Measurements from ENCODE around the gene C7orf33.

C7orf33 gene

DNA sequence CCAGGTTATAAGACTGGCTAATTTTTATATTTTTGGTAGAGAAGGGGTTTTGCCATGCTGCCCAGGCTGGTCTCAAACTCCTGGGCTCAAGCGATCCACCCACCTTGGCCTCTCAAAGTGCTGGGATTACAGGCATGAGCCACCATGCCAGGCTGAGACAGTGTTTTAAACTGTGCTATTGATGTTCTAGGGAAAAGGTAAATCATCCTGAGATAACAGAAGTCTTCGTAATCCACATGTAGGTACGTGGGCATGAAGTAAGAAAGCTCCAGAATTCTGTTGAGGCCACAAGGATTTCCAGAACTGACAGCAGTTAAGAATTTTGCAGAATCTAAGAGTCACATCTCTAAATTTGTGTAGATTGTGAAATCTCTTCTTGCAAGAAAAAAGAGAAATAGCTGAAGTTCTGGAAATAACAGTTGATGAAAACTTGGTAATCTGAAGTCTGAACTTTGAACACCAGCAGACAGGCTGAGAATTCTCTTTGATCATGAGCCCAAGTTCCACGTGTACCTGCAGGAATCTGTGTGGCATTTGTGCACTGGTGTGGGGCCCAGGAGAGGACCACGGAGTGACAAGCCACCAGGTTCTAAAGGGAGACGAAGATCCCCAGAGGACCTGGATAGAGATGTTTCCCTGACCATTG, 24.6 kb downstream of the C7orf33 start:
- DNase-seq (ENCODE audit: extremely low read depth, low read depth), result no peak
- TF ChIP-seq, protein P1, sequence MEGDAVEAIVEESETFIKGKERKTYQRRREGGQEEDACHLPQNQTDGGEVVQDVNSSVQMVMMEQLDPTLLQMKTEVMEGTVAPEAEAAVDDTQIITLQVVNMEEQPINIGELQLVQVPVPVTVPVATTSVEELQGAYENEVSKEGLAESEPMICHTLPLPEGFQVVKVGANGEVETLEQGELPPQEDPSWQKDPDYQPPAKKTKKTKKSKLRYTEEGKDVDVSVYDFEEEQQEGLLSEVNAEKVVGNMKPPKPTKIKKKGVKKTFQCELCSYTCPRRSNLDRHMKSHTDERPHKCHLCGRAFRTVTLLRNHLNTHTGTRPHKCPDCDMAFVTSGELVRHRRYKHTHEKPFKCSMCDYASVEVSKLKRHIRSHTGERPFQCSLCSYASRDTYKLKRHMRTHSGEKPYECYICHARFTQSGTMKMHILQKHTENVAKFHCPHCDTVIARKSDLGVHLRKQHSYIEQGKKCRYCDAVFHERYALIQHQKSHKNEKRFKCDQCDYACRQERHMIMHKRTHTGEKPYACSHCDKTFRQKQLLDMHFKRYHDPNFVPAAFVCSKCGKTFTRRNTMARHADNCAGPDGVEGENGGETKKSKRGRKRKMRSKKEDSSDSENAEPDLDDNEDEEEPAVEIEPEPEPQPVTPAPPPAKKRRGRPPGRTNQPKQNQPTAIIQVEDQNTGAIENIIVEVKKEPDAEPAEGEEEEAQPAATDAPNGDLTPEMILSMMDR (IDR thresholded peaks at IDR 0.05; ENCODE audit: low read depth, low read length), result no peak

DNA sequence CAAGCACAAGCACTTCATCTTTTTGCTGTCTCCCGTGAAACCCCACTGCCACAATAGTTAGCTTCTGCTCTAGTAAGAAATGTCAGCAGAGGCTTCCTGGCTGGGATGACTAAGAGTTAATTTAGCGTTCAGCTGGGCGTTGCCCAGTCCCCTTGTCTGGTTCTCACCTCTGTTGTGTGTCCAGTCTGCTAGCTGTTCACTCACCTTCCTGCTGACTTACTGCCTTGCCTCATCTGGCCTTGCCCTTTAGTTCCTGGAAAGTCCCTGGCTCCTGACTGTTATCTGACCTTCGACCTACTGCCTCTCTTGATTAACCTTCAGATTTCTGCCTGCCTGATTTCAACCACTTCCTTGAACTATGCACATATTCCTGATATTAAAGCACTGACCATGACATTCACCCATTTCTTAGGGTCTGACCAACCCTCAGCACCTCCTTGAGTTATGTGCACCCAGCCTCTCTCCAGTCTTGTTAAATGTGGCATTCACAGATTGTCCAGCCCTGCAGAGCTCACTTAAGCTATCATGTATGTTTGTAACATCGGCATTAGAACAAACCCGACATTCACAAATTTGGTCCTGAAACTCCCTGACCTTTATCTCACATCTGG, 30.3 kb downstream of the C7orf33 start:
- TF ChIP-seq, protein P1 (IDR thresholded peaks at IDR 0.05; ENCODE audit: low read depth, low read length), result no peak
- no peak for DNase-seq (ENCODE audit: extremely low read depth, low read depth)

DNA sequence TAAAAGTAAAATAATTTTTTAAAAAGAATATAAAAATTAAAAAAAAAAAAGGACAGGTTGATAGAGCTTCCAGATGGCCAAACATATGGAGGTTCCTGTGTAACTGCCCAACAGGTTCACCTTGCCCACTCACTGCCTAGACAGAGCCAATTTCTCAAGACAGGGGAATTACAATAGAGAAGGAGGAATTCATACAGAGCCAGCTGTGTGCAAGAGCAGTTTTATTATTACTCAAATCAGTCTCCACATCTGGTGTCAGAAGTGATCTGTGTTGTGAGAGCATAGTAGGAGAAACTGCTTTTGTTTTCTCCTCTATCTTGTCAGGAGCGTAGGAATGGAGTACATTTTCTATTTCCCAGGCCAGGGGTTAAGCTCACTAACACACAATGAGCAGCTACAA, 31.0 kb downstream of the C7orf33 start:
- DNase-seq (ENCODE audit: extremely low read depth, low read depth), result no peak
- TF ChIP-seq, protein P1 (IDR thresholded peaks at IDR 0.05; ENCODE audit: low read depth, low read length), result no peak

DNA sequence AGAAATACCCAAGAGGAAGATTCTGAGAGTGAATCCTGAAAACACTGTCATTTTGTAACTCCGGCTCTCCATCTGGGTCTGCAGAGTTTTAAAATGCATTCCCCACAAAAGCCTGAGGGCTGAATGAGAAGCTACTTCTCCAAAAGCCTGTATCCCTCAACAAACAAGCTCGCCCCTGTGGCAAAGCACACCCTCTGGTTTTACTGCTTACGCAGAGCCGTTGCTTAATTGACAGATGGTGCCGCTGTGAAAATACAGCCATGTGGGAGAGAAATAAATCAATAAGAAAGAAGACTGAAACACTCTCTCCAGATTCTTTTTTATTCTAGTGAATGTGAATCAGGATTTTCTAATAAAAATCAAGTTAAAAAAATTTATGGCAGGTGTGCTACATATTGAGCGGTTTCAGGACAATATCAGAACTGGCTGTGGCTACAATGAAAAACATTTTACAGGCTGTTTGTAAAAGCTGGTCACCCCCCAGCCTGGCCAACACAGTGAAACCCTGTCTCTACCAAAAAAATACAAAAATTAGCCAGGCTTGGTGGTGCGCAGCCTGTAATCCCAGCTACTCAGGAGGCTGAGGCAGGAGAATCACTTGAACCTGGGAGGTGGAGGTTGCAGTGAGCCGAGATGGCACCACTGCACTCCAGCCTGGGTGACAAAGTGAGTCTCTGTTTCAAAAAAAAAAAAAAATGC, 32.5 kb downstream of the C7orf33 start:
- TF ChIP-seq, protein P1 (IDR thresholded peaks at IDR 0.05; ENCODE audit: low read depth, low read length), result no peak
- DNase-seq (ENCODE audit: extremely low read depth, low read depth), result no peak

DNA sequence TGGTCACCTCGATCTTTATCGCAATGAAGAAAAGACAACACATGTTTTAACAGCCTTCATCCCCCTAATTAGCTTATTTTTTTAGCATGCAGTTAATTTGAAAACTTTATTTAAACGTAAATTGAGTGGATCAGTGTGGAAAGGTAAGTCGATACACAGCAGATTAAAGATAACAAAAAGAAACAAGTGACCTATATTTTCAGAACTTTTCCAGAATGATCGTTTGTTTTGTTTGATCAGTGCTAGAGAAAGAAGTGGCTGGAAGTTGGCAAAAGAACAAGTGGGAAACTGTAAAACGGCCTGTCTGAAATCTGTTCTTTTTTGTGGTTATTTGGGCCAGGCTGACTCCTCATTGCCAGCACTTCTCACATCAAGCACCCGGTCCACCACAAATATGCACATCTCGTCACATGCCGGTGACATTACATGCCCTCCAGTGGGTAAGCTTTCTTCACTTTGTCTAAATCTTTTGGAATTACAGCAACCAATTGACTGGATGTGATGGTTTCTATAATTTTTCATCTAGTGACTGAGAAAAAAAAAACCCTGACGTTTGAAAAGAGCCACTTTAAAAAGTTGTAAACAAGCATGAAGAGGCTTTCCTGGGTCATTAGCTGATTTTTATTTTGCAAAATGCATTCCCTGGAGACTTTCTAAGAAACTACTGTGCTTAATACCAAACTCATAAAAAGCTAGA, 33.2 kb downstream of the C7orf33 start:
- no peak for DNase-seq (ENCODE audit: extremely low read depth, low read depth)
- TF ChIP-seq, protein P1 (IDR thresholded peaks at IDR 0.05; ENCODE audit: low read depth, low read length), result no peak

DNA sequence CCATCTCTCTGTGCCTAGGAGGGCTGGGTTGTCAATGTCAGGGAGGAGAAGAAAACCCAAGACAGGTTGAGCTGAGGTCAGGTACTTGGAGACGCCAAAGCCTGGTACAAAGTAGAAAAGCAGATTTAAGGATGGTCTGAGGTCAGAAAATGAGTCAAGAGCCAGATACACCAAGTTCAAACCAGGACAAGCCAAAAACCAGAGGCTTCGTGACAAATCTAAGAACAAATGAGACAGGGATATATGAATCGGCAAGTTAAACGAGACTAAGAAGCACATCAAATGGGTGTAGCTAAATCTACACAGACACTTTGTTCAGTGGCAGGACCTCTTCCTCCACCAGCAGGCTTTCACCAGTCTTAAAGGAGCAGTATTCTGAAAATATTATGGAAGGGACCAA, 34.2 kb downstream of the C7orf33 start:
- no peak for DNase-seq (ENCODE audit: extremely low read depth, low read depth)
- TF ChIP-seq, protein P1 (IDR thresholded peaks at IDR 0.05; ENCODE audit: low read depth, low read length), result no peak

DNA sequence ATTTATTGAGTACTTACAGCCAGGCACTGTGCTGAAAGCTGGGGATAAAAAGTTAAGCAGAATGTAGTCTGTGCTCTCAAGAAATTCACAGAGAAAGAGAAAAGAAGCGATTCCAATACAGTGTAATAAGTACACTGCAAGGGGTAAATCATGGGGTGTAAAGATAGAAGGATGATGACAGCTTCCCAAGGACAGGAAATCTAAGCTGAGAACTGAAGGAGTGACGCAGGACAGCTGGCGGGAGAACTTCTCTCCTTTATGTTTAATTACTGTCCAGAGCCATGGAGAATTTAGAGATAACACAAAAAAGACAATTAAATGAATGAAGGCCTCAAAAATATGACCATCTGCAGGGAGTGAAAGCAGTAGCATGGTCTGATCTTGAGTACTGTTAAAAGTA, 34.8 kb downstream of the C7orf33 start:
- DNase-seq (ENCODE audit: extremely low read depth, low read depth), result no peak

More for the DNA sequence above, 34.8 kb downstream of the C7orf33 start:
- TF ChIP-seq, protein P1 (IDR thresholded peaks at IDR 0.05; ENCODE audit: low read depth, low read length), result no peak

Measured in AG09319 (cell line).